Stimulated activated CD8-positive, alpha-beta memory T cell treated with anti-CD3 and anti-CD28 coated beads, Interleukin-4, amount 100 ng/mL, for 24 hours (primary cell): ENCODE results near the gene EXOC1.

ENCODE experiments used
- DNase-seq: peaks from one replicate; pipeline ENCODE4 v3.0.0-alpha.2; 2020; ENCODE audit warnings: low read depth

Gene EXOC1

DNA sequence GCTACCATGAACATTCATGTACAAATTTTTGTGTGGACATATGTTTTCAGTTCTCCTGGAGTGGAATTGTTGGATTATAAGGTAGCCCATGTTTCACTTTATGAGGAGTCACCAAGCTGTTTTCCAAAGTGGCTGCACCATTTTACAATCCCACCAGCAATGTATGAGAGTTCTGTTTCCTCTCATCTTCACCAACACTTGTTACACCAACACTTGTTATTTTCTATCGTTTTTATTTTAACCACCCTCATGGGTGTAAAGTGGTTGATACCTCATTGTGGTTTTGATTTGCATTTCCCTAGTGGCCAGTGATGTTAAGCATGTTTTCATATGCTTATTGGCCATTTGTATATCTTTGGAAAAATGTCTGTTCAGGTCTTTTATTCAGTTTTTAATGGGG lies 4.1 kb downstream of the EXOC1 start:
- DNase-seq, result no peak

DNA sequence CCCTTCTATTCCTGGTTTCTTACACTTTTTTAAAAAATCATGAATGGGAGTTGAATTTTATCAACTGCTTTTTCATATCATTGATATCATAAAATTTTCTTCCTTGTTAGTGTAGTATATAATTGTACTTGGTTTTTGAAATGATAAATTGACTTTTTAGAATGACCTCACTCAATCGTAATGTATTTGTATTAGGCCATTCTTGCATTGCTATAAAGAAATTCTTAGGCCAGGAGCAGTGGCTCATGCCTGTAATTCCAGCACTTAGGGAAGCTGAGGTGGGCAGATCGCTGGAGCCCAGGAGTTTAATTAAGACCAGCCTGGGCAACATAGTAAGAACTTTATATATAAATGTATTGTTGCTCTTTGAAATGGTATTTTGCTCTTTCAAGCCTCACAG lies 6.3 kb downstream of the EXOC1 start:
- DNase-seq, result no peak

DNA sequence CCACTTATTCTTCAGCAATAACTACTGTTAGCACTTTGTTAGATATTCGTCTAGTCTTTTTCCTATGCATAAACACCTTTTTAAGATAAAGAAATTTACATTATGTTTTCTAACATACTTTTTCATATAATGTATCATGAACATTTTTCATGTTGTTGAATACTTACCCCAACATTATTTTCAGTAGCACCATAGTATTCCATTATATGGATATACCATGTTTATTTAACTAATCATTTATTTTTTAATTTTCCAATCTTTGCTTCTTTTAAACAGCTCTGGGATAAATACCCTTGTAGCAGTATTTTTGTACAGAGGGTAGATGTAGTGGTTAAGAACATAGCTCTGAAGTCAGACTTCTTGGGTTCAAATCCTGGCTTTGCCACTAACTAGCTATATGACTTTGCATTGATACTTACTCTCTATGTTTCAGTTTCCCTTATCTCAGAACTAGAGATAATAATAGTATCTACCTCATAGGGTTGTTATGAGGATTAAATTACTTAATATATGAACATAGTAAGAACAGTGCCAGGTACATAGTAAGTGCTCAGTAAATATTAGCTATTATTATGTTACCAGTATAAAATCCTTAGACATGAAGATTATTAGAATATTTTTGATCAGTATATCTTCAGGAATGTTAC lies 11.3 kb downstream of the EXOC1 start:
- no peak for DNase-seq

DNA sequence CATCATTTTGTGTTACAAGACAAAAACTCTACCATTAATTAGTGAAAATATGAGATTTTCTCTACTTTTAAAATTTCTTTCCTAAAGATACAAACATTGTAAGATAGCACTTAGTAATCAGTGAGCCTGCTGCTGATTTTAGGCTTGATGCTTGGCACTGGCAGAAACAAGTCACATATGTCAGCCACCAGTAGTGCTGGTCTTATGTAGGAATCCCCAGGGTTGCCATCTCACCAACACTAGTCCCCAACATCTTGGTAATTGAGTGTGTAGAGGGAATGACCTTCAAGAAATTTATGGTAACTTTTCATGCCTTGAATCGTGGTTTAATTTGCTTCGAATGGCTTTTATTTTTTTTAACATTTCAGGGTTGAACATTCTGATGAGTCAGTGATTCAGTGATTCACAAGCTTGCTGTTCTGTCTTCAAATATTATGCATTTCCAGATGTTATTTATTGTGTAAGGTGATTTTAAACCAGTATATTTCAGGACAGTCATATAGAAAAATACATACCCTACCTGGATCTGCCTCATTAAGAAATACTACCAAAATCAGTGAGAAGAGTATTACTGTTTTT lies 11.9 kb downstream of the EXOC1 start:
- DNase-seq, result no peak

DNA sequence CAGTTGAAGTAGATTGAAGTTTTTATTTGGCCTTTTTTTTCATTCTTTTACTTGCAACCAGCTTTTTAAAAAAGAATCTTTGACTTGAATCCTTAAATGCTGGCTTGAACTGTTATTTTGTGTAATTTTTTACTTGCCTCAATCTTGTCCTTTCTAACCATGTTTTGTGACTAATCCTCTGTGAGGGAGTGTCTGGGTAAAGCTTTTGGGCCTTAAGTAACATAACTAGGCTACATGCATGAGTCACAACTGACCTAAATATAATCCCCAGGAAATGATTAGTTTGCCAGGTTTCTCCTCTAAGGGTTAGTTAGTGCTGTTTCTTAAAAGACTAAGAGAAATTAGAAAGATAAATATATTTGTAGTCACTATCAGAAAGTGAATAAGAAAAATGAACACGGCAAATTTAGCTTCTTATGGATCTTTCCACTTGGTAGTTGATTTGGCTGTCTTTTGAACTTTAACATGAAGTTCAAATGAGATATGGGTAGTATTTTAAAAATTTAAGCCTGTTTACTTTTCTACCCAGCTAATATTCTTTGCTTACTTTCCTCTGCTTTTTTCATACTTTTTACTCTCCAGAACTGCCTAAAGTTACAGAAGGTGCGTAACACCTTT lies 13.0 kb downstream of the EXOC1 start:
- DNase-seq, result no peak

DNA sequence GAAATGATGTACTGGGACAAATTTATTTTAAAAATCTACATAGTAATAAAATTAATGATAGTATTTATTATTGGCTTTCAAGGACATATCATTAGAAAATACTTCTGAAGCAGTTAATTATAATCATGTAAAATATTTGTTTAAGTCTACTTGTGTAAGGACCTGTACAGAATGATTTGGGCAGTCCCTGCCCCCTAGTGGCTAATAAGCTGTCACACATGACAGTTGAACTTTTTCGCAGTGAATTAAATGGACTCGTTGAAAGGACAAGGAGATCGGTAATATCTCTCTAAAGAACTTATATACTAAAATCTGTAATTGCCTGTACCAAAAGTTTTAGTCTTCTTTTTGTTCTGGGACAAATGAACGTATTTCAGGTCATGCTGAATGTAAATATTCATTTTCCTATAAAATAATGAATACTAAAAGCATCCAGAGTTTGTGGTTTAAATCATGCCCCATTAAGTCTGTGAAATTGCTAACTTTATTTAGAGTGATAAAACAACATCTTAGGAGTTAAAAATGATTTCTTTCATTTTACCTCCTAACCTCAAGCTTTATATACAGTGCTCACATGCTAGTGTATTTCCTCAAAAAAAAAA lies 13.6 kb downstream of the EXOC1 start:
- DNase-seq, result no peak

DNA sequence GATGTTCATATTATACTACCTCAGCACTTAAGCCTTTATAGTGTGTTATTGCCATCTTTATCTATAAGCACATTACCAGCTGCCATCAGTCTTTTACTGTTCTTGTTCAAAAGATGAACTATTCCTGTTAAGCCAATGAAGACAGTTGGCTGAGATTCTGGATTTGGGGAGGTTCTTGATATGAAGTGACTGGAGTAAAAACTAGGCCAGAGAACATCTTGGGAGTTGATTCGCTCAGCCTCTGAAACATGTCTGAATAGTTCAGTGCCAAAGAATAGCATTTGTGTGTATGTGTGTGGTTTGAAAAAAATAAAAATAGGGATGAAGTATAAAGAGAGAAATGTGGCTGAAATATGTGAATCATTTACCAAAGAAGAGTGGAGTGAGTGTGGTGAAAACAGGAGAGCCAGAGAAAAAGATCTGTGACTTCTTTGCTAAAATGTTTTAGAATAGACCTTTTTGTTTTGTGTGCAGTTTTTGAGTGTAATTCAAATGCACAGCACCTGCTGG lies 15.2 kb downstream of the EXOC1 start:
- no peak for DNase-seq

DNA sequence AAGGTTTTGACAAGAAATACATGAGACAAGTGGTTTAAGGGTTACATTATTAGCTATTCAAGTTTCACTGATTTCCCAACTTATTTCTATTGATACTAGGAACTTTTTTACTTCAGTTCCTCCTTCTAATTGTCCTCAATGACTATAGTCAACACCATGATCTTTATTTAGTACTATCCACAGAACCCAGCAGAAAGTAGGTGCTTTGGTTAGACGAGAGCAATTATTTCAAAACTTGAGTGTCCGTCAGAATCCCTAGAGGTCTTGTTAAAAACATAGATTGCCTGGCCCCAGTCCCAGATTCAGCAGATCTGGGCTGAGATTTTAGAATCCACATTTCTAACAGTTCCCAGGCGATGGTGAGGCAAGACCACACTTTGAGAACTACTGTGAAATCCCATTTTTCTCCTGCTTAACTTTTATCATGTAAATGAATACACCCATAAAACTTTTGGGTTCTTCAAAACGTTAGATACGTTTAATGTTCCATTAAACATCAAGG lies 17.9 kb downstream of the EXOC1 start:
- no peak for DNase-seq

DNA sequence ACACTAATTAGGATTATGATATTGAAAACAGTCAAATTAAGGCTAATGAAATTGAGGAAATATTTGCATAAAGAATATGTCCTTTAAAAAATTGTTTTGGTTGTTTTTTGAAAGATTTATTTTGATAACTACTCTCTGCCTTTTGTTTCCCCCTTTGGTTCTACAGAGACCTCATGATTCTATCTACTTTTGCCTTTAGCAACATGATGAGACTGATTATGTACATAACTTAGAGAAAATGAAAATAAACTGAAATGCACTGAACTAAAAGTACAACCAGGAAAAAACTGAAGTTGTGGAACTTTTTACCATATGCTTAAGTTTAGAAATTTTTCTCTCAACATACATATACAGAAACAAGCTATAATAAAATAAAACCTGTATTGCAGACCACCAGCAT lies 21.4 kb downstream of the EXOC1 start:
- DNase-seq, result no peak

DNA sequence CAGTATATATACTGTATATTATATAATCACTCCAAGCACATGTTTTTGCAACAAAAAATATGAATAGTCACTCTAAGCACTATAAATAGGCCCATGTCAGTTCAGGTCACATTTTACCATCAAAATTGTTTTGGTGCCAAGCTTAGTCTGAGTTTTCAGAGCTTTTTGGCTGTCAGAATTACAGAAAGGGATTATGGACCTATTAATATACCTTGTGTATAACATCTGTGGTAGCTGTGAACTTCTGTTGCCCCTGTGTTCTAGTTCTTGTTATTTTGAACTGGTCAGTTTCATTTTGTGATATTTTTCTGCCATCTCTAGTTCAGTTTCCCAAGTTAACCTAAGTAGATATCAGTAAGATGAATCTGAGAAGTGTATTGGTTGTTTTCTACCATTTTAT lies 22.9 kb downstream of the EXOC1 start:
- no peak for DNase-seq

DNA sequence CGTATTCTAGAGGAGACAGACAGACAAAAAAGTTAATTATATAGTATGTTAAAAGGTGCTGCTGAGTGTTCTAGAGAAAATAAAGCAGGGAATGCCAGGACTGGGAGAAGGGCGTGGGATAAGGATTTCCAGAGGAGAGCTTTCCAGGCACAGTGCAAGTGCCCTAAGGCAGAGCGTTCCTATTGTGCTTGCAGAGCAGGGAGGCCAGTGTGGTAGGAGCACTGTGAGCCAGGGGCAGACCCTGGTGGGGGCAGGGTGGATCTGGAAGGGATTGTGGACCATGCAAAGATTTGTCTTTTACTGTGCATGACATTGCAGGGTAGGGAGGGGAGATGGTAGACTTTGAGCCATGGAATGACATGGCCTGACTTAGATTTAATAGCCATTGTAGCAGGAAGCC lies 25.8 kb downstream of the EXOC1 start:
- no peak for DNase-seq

DNA sequence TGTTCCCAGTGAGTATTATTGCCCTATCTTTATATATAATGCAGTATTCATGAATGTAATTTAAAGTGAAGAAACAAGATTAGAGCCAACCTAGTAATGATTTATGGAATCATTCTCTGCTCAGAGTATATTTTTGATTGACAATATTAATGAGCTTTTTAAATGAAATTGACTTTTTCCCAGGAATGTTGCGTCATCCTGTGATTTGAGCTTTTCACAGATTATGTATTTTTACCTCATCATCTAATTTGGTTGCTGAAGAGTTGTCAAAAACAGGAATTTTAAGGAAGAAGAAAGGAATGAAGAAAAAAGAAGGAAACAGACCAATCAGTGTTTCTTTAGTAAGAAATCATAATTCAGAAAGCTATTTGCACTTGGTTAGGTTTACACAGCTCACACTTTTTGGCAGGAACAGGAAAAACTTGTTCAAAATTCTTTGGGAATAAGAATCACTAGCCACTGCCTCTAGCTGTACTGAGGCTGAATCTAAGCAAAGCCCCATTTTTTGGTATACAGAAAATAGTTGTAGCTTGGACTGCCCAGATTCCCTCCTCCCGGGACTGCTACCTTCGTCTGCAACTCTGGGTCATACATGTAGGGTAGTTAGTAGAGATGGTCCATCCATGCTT lies 27.3 kb downstream of the EXOC1 start:
- no peak for DNase-seq

DNA sequence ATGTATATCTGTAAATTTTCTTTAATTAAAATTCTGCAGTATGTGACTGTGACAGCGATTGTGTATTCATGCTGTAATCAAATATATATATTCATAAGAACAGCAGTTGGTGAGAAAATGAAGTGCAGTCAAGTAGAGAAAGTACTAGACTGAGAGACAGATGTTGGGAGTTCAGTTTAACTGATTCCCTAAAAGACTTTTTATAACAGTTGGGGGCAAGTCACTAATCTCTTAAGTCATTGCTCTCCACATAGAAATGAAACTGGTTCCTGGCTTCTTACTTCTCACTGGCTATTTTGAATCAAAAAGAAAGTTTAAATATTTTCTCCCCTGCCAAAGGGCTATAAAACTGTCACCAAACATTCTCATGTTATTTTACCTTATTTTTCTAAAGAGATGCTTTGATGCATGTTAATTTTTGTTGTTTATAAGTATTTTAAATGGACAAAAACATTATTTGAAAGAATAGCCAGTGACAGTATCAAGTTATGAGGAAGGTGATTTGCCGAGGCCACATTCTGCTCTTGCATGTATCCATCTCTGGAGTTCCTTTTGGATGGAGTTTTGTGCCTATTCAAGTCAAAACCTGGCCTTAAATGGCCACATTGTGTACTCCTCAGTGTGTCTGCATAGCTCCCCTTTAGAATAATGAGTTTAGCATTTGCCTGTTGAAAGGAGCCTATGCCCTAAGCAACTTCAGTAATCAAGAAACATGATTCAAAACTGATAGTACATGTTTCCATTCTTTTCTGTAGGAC lies 30.8 kb downstream of the EXOC1 start:
- no peak for DNase-seq

DNA sequence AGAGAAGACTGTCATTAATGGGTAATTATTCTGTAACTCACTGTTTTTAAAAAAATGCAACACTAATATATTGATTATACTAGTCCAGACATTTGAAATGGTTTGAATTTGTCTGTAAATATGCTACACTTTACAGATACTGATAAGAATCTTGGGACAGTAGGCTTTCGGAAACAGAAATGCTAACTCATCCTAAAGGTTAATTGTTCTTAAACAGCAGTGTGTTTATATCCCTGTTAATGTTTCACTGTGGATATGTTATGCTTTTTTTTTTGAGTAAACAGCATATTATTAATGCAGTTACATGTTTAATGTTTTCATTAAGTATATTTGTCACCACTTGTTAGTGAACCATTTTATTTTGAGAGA lies 31.4 kb downstream of the EXOC1 start:
- DNase-seq, result no peak

DNA sequence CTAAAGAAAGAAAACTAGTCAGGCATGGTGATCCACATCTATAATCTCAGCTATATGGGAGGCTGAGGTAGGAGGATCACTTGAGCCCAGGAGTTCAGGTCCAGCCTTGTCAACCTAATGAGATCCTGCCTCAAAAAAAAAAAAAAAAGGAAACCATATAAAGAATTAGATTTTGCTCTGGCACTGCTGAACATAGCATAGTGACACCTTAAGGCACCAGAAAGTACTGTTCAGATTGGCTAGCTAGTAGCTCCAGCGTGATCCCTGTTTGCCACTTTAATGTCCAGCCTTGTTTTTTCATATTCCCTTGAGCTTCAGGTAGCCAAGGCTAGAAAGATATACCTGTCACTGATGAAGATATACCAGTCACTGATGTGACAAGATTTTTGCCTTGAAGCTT lies 34.1 kb downstream of the EXOC1 start:
- no peak for DNase-seq

DNA sequence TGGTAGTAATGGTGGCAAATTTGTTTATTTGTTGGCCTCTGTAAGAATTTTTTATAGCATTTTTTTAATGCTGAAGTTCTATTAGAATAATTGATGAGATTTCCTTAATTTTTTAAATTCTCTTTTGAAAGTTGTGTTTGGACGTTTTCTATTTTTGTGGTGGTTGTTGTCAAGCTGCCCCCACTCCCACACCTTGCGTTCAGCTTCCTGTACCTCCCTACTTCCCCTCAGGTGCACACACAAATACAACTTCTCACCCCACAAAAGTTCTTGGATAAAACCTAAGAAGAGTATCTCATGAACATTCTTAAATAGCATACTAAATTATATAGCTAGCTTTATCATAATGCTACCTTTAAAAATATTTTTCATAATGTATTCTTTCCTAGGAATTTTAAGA lies 38.7 kb downstream of the EXOC1 start:
- no peak for DNase-seq

DNA sequence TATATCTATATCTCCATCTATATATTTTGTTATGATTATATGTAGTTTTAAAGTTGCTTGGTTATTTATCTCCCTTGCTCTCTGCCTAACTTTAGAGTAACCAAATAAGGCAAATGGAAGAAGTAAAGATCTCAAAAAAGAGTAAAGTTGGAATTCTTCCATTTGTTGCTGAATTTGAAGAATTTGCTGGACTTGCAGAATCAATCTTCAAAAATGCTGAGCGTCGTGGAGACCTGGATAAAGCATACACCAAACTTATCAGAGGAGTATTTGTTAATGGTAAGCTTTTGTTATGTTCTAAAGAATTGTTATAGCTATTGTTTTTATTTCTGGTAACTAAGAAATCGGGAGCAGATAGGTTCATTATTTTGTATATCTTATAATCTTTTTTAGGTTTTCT lies 43.2 kb downstream of the EXOC1 start:
- DNase-seq, result no peak

DNA sequence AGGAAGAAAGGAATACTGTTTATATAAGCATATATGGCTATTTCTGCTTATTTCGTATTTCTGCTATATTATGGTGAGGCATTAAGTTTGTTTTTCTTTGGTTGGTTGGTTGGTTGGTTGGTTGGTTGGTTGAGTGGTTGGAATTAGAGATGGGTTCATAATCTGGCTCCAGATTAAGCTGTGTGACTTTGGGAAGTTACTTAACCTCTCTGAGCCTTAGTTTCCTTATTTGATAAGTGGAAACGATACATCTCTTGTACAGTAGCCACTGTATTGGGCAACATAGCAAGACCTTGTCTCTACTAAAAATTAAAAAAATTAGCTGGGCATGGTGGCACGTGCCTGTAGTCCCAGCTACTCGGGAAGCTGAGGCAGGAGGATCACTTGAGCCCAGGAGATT lies 49.2 kb downstream of the EXOC1 start:
- DNase-seq, result no peak

DNA sequence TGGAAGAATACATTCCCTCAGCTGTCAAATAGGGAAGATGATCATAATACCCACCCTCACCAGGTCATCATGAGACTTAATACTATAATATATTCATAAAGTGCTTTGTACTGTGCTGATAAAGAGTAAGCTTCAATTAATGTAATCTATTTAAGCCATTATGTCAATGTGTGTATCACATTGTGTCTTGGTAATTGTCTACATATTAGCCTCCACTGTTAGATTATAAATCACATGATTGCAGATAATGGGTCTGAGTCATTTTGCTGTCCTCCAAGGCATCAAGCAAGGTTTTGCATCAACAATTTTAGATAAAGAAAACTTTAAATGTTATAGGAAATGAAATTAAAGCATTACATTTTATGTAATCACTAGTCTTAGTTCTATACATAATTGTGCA lies 50.1 kb downstream of the EXOC1 start:
- no peak for DNase-seq

DNA sequence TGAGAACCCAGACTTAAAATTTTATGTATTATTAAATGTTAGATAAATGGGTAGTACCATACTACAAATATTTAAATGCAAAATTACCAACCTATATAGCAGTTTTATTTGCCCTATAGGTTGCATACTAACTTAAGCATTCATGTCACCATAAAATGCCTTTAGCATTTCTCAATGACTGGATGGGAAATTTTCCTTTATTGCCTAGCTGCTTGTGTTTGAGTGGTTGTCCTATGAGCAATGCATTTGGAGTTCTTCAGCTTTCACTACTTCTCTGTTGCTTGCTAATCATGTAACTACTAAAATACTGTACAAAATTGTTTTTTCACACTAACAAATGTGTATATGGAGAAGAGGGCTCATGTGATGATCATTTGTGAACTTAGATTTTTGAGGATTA lies 51.1 kb downstream of the EXOC1 start:
- DNase-seq, result no peak

DNA sequence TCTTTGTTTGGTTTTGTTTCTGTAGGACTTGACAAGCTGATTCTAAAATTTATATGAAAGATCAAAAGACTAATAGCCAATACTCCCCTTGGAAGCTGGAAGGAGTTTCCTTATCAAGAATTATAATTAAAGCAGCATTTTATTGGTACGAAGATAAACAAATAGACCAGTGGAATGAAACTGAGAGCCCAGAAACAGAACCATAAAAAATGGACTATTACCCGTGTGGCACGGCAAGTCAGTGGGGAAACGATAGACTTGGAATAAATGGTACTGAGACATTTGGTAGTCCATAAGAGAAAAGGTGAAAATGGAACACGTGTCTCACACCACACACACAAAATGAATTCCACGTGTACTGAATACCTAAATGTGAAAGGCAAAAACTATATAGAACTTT lies 52.9 kb downstream of the EXOC1 start:
- no peak for DNase-seq

DNA sequence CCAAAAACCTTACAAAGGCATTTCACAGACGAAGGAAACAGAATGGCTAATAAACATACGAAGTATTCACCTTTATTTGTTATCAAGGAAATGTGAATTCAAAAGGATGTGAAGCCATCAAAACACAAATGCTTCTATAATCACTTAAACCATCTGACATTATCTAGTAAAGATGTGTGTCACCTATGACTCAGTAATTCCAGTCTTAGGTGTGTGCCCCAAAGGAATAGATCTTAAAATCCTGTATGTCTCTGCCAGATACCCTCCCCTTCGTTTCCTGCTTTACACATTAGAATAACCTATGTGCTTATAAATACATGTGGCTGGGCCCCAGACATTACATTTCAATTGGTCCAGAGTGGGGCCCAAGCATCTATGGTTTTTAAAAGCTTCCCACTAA lies 53.5 kb downstream of the EXOC1 start:
- DNase-seq, result no peak
